ENCODE results near the gene TNNI3K.

- no peak for TF ChIP-seq POLR2A (IDR thresholded peaks at IDR 0.05; ENCODE audit: low read depth, low read length)
- TF ChIP-seq POLR2AphosphoS5 (IDR thresholded peaks at IDR 0.05; ENCODE audit: low read depth, low read length), result no peak
These were observed 160.4 kb downstream of the TNNI3K start for GRCh38 chr1:74395571-74395970.
